Stimulated activated CD8-positive, alpha-beta memory T cell treated with anti-CD3 and anti-CD28 coated beads, Interleukin-7, amount 100 ng/mL, for 48 hours (primary cell): ENCODE measurements around the gene MTHFSD.

Experiments used
- DNase-seq, 2 donors: peaks; one replicate each; pipeline ENCODE4 v3.0.0-alpha.2; 2020; ENCODE audit warnings: low read depth in 1 of 2; ENCODE audit errors: extremely low read depth in 1 of 2

MTHFSD gene

GRCh38 chr16:86553356-86553755 is 1.7 kb downstream of the MTHFSD start:
- DNase-seq: no peak

- DNase-seq: no peak
Observed at GRCh38 chr16:86550281-86550680, 4.8 kb downstream of the MTHFSD start.

- DNase-seq: no peak
Observed at GRCh38 chr16:86549893-86550190, 5.2 kb downstream of the MTHFSD start.

- peak in 1 of 2 donors; percentile 53 for DNase-seq
Observed at GRCh38 chr16:86549076-86549892, 5.8 kb downstream of the MTHFSD start.

- DNase-seq: no peak
Observed at GRCh38 chr16:86547286-86547685, 7.7 kb downstream of the MTHFSD start.

- no peak for DNase-seq
Observed at GRCh38 chr16:86546638-86547013, 8.4 kb downstream of the MTHFSD start.

GRCh38 chr16:86545954-86546637 is 8.9 kb downstream of the MTHFSD start:
- DNase-seq: no peak

GRCh38 chr16:86545481-86545880 is 9.6 kb downstream of the MTHFSD start:
- DNase-seq: no peak

- DNase-seq: no peak
Observed at GRCh38 chr16:86542756-86543750, 12.0 kb downstream of the MTHFSD start.

GRCh38 chr16:86541560-86541959 is 13.5 kb downstream of the MTHFSD start:
- DNase-seq: no peak

- DNase-seq: no peak
Observed at GRCh38 chr16:86540894-86541293, 14.1 kb downstream of the MTHFSD start.

- no peak for DNase-seq
Observed at GRCh38 chr16:86538196-86538780, 16.7 kb downstream of the MTHFSD start.

GRCh38 chr16:86537486-86537885 is 17.5 kb downstream of the MTHFSD start:
- no peak for DNase-seq

- DNase-seq: no peak
Observed at GRCh38 chr16:86536621-86537020, 18.4 kb downstream of the MTHFSD start.

GRCh38 chr16:86534779-86535615 is 20.0 kb downstream of the MTHFSD start:
- no peak for DNase-seq

- DNase-seq: no peak
Observed at GRCh38 chr16:86533767-86534351, 21.2 kb downstream of the MTHFSD start.

- DNase-seq: no peak
Observed at GRCh38 chr16:86533076-86533475, 22.0 kb downstream of the MTHFSD start.

- DNase-seq: no peak
Observed at GRCh38 chr16:86532526-86532815, 22.6 kb downstream of the MTHFSD start.

- DNase-seq: no peak
Observed at GRCh38 chr16:86531641-86532525, 23.2 kb downstream of the MTHFSD start.
